A549 (cell line): ENCODE measurements around the gene THOC1.

Experiments used
- CHD2 ChIP-seq: fragments of 150-350 bp; IDR thresholded peaks from 2 replicates; pipeline ENCODE4 v1.6.1; 2014; ENCODE audit warnings: low read length; ENCODE audit not compliant: partially characterized antibody
- HDAC2 ChIP-seq: fragments of 200-600 bp; sonication (generic); IDR thresholded peaks from 2 replicates; pipeline ENCODE4 v1.6.1; 2016
- JUNB ChIP-seq: fragments of >200 bp; sonication (Bioruptor Twin); formaldehyde crosslinking; IDR thresholded peaks from 2 replicates; pipeline ENCODE4 v1.6.1; 2016
- KDM1A ChIP-seq: fragments of 200-600 bp; sonication (generic); IDR thresholded peaks from 2 replicates; pipeline ENCODE4 v1.6.1; 2016; ENCODE audit warnings: low read depth, mild to moderate bottlenecking
- MAZ ChIP-seq: fragments of 150-350 bp; IDR thresholded peaks from 2 replicates; pipeline ENCODE4 v1.6.1; 2014; ENCODE audit warnings: antibody characterized with exemption, low read depth, low read length, borderline replicate concordance
- POLR2A ChIP-seq: IDR thresholded peaks from 2 replicates; pipeline ENCODE4 v1.6.1; 2012; ENCODE audit warnings: mild to moderate bottlenecking, low read length
- RAD21 ChIP-seq, 2 experiments: fragments of >200 bp in 1 of 2; sonication (Bioruptor Twin) in 1 of 2; formaldehyde crosslinking in 1 of 2; IDR thresholded peaks in 1 of 2; conservative IDR thresholded peaks in 1 of 2; 2 replicates in 1 of 2; 3 replicates in 1 of 2; pipeline ENCODE4 v1.6.1; 2012 to 2018; ENCODE audit warnings: inconsistent platforms in 1 of 2
- SREBF2 ChIP-seq: fragments of 450-650 bp; IDR thresholded peaks from 2 replicates; pipeline ENCODE4 v1.6.1; 2014; ENCODE audit warnings: mild to moderate bottlenecking, moderate library complexity
- TF ChIP-seq, protein P1 (sequence below): IDR thresholded peaks from 2 replicates; pipeline ENCODE4 v1.6.1; 2012; ENCODE audit warnings: low read depth, borderline replicate concordance
- TF ChIP-seq, protein P2 (sequence below): fragments of >200 bp; sonication (Bioruptor Twin); formaldehyde crosslinking; IDR thresholded peaks from 3 replicates; pipeline ENCODE4 v1.5.1; 2016
- TF ChIP-seq, protein P3 (sequence below): fragments of >200 bp; sonication (Bioruptor Twin); formaldehyde crosslinking; IDR thresholded peaks from 3 replicates; pipeline ENCODE4 v1.6.1; 2016
- TF ChIP-seq, protein P4 (sequence below): IDR thresholded peaks from 2 replicates; pipeline ENCODE4 v1.6.1; 2012
- TF ChIP-seq, protein P5 (sequence below): IDR thresholded peaks from 2 replicates; pipeline ENCODE4 v1.6.1; 2012

DNA sequence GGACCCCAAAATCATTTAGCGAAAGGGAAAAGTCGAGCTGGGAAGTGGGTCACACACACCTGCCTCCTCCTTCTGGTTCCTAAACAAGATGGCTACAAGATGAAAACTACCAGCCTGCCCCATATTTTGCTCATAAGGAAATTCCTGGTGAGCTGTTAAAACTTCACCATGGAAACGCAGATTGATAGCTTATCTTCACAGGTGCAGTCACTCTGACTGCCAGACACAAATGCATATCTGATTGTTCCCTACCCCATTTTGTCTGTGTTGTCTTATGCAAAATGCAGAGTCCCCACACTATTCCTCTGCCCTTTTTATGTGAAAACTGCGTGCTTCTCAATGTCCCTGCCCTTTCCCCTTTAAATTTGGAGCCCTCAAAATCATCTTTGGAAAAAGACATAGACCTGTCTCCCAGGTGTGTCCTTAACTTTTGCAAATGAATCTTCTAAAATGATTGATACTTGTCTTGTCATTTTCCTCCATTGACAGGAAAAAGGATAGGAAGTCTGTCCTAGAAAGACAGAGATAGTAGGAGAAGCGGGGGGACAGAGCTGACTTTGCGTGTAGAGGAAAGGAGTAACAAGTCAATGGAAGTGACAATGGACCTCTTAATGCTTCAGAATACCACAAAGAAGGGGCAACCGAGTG lies 38.9 kb upstream of the THOC1 start:
- TF ChIP-seq JUNB (no peak), KDM1A (no peak), RAD21 (conservative IDR thresholded peaks at IDR 0.05 in 1 of 2, IDR thresholded peaks at IDR 0.05 in 1 of 2) (no peak), MAZ (no peak), POLR2A (no peak), HDAC2 (no peak), CHD2 (no peak), SREBF2 (no peak)
- TF ChIP-seq, protein P1, sequence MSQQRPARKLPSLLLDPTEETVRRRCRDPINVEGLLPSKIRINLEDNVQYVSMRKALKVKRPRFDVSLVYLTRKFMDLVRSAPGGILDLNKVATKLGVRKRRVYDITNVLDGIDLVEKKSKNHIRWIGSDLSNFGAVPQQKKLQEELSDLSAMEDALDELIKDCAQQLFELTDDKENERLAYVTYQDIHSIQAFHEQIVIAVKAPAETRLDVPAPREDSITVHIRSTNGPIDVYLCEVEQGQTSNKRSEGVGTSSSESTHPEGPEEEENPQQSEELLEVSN = no peak
- TF ChIP-seq, protein P2, sequence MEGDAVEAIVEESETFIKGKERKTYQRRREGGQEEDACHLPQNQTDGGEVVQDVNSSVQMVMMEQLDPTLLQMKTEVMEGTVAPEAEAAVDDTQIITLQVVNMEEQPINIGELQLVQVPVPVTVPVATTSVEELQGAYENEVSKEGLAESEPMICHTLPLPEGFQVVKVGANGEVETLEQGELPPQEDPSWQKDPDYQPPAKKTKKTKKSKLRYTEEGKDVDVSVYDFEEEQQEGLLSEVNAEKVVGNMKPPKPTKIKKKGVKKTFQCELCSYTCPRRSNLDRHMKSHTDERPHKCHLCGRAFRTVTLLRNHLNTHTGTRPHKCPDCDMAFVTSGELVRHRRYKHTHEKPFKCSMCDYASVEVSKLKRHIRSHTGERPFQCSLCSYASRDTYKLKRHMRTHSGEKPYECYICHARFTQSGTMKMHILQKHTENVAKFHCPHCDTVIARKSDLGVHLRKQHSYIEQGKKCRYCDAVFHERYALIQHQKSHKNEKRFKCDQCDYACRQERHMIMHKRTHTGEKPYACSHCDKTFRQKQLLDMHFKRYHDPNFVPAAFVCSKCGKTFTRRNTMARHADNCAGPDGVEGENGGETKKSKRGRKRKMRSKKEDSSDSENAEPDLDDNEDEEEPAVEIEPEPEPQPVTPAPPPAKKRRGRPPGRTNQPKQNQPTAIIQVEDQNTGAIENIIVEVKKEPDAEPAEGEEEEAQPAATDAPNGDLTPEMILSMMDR = no peak
- TF ChIP-seq, protein P3, sequence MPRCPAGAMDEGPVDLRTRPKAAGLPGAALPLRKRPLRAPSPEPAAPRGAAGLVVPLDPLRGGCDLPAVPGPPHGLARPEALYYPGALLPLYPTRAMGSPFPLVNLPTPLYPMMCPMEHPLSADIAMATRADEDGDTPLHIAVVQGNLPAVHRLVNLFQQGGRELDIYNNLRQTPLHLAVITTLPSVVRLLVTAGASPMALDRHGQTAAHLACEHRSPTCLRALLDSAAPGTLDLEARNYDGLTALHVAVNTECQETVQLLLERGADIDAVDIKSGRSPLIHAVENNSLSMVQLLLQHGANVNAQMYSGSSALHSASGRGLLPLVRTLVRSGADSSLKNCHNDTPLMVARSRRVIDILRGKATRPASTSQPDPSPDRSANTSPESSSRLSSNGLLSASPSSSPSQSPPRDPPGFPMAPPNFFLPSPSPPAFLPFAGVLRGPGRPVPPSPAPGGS = no peak
- TF ChIP-seq, protein P4, sequence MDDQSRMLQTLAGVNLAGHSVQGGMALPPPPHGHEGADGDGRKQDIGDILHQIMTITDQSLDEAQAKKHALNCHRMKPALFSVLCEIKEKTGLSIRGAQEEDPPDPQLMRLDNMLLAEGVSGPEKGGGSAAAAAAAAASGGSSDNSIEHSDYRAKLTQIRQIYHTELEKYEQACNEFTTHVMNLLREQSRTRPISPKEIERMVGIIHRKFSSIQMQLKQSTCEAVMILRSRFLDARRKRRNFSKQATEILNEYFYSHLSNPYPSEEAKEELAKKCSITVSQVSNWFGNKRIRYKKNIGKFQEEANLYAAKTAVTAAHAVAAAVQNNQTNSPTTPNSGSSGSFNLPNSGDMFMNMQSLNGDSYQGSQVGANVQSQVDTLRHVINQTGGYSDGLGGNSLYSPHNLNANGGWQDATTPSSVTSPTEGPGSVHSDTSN = no peak
- TF ChIP-seq, protein P5, sequence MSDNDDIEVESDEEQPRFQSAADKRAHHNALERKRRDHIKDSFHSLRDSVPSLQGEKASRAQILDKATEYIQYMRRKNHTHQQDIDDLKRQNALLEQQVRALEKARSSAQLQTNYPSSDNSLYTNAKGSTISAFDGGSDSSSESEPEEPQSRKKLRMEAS = no peak
